BJ (cell line): ENCODE results near the gene GPATCH3. TPM values are rescaled to one million over a fixed set of nuclear protein-coding genes. Genes with fewer than 3 reads are reported as not detected.
"Not testable (repeated sequence)": the region's sequence is repeated elsewhere in the genome, so short reads cannot be mapped to it uniquely, and the experiment has no call there.

Source experiments
- CTCF ChIA-PET: fragments of 350-600 bp; formaldehyde crosslinking; extraction: SDS; loops from one replicate; lab custom pipeline; 2021; ENCODE audit warnings: antibody characterized with exemption, inconsistent platforms; lab: Yijun Ruan, JAX
- POLR2A ChIA-PET: fragments of 300-600 bp; sonication (Branson Sonifier 250); formaldehyde crosslinking; extraction: SDS; loops from one replicate; lab custom pipeline; 2021; ENCODE audit warnings: antibody characterized with exemption; lab: Charles Lee
- DNase-seq: peaks from one replicate; pipeline ENCODE4 v3.0.0-alpha.2; 2011; ENCODE audit warnings: low read depth
- H3K27me3 ChIP-seq: 2 replicates; pipeline ENCODE4 v1.6.0; 2011; ENCODE audit warnings: low read length; ENCODE audit not compliant: control insufficient read depth, insufficient read depth
- H3K36me3 ChIP-seq: 2 replicates; pipeline ENCODE4 v1.5.1; 2011; ENCODE audit warnings: low read length; ENCODE audit not compliant: control insufficient read depth, insufficient read depth
- H3K4me3 ChIP-seq: 2 replicates; pipeline ENCODE4 v1.5.1; 2011; ENCODE audit warnings: low read depth, mild to moderate bottlenecking, control low read depth, low read length
- CTCF ChIP-seq: IDR thresholded peaks from 2 replicates; pipeline ENCODE4 v1.5.1; 2011; ENCODE audit warnings: low read depth, mild to moderate bottlenecking, control low read depth, inconsistent platforms, low read length, moderate library complexity; ENCODE audit not compliant: insufficient read depth
- polyA minus RNA-seq: library from RNA; depleted of rRNA, polyadenylated mRNA; stranded (reverse); fragments of >200 nt; gene quantifications from 2 replicates; pipeline ENCODE4 v1.2.3, GENCODE V29; 2011; rRNA and poly(A)+ RNA removed
- polyA plus RNA-seq: library from polyadenylated mRNA; depleted of rRNA; stranded (reverse); fragments of >200 nt; gene quantifications from 2 replicates; pipeline ENCODE4 v1.2.3, GENCODE V29; 2011; rRNA removed

Gene GPATCH3
- polyA plus RNA-seq (5.7 and 12.2 TPM in 2 replicates), polyA minus RNA-seq (5.9 and 6.8 TPM in 2 replicates)

- H3K27me3 ChIP-seq = no peaks in the 10 kb centered on the region
- TF ChIP-seq CTCF = no peak
- H3K36me3 ChIP-seq = peaks cover 4% of the 10 kb centered on the region
- POLR2A ChIA-PET = interaction anchor here (1.0 to 2.3 kb wide), 2 partner anchors 10 to 21 kb away, joined by 3 to 16 read pairs; partner anchors contain the start of genes GPN2 and NUDC
- CTCF ChIA-PET = interaction anchor here (0.7 to 1.8 kb wide), 7 partner anchors 10 to 100 kb away, joined by 3 to 7 read pairs (median 3); partner anchors contain the start of gene GPN2
- no peak for DNase-seq
- peak within 1 kb of the TSS; percentile 82 for H3K4me3 ChIP-seq
Observed at GRCh38 chr1:26900001-26900814, at the start of gene GPATCH3. TSS of gene GPATCH3 (minus strand) at chr1:26900467. CDS start at chr1:26900442, 25 bp downstream.

- no peaks in the 10 kb centered on the region for H3K27me3 ChIP-seq
- H3K36me3 ChIP-seq = peaks cover 8% of the 10 kb centered on the region
- CTCF ChIA-PET = no interaction called here
- no peak overlapping the region for H3K4me3 ChIP-seq
- TF ChIP-seq CTCF = no peak
- POLR2A ChIA-PET = no interaction called here
- DNase-seq = no peak
Observed at GRCh38 chr1:26949926-26950319, 49.7 kb upstream of the GPATCH3 start.

GRCh38 chr1:26949266-26949925 lies 49.1 kb upstream of the GPATCH3 start:
- H3K36me3 ChIP-seq = peaks cover 8% of the 10 kb centered on the region
- no peak for DNase-seq
- H3K4me3 ChIP-seq = no peak overlapping the region
- no peaks in the 10 kb centered on the region for H3K27me3 ChIP-seq
- CTCF ChIA-PET = no interaction called here
- TF ChIP-seq CTCF = no peak
- POLR2A ChIA-PET = no interaction called here

GRCh38 chr1:26948725-26949057 lies 48.4 kb upstream of the GPATCH3 start:
- H3K27me3 ChIP-seq, POLR2A ChIA-PET, H3K4me3 ChIP-seq, DNase-seq, CTCF ChIA-PET: not testable (repeated sequence)
- H3K36me3 ChIP-seq = peaks cover 11% of the 10 kb centered on the region

GRCh38 chr1:26946270-26946669 lies 46.0 kb upstream of the GPATCH3 start:
- TF ChIP-seq CTCF = no peak
- CTCF ChIA-PET = interaction anchor here (2.0 kb wide), 1 partner anchor 15 kb away, joined by 5 read pairs; no protein-coding TSS in a partner anchor

More at GRCh38 chr1:26946270-26946669, 46.0 kb upstream of the GPATCH3 start:
- POLR2A ChIA-PET = no interaction called here
- no peak for DNase-seq
- H3K27me3 ChIP-seq = no peaks in the 10 kb centered on the region
- peaks cover 28% of the 10 kb centered on the region for H3K36me3 ChIP-seq
- H3K4me3 ChIP-seq = no peak overlapping the region
